Testis (tissue), 2 donors: ENCODE measurements around the gene MRPL27.

ENCODE experiments used
- POLR2A ChIP-seq: fragments of 450-650 bp; IDR thresholded peaks from one replicate; pipeline ENCODE4 v1.6.1; 2017; ENCODE audit warnings: antibody characterized with exemption, mild to moderate bottlenecking, moderate library complexity
- TF ChIP-seq, protein P1 (sequence below), 3 experiments: fragments of 450-650 bp in 2 of 3; fragments of 200-600 bp in 1 of 3; sonication (generic) in 1 of 3; IDR thresholded peaks; one replicate each; pipeline ENCODE4 v1.5.1; 2016 to 2019; ENCODE audit warnings: antibody characterized with exemption in 3 of 3, mild to moderate bottlenecking in 2 of 3, moderate library complexity in 1 of 3

DNA sequence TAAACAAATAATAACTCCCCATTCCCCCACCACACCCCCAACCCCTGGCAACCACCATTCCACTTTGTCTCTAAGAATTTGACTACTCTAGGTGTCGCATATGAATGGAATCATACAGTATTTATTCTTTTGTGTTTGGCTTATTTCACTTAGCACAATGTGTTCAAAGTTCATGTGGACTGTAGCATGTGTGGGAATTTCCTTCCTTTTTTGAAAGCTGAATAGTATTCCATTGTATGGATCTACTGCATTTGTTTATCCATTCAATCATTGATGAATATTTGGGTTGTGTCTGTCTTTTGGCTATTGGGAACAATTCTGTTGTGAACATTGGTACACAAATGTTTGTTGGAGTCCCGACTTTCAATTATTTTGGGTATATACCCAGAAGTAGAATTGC, 49.8 kb upstream of the MRPL27 start:
- no peak for TF ChIP-seq POLR2A
- TF ChIP-seq, protein P1, sequence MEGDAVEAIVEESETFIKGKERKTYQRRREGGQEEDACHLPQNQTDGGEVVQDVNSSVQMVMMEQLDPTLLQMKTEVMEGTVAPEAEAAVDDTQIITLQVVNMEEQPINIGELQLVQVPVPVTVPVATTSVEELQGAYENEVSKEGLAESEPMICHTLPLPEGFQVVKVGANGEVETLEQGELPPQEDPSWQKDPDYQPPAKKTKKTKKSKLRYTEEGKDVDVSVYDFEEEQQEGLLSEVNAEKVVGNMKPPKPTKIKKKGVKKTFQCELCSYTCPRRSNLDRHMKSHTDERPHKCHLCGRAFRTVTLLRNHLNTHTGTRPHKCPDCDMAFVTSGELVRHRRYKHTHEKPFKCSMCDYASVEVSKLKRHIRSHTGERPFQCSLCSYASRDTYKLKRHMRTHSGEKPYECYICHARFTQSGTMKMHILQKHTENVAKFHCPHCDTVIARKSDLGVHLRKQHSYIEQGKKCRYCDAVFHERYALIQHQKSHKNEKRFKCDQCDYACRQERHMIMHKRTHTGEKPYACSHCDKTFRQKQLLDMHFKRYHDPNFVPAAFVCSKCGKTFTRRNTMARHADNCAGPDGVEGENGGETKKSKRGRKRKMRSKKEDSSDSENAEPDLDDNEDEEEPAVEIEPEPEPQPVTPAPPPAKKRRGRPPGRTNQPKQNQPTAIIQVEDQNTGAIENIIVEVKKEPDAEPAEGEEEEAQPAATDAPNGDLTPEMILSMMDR (IDR thresholded peaks at IDR 0.05): no peak
